Ovary (tissue), 3 donors: ENCODE results near the gene SMCO4.

Experiments
- CTCF ChIP-seq, 3 donors: fragments of 450-650 bp in 2 of 3; fragments of 200-600 bp in 1 of 3; IDR thresholded peaks; one replicate each; pipeline versions ENCODE4 v1.5.1 to v1.8.0; 2016 to 2022; ENCODE audit warnings: antibody characterized with exemption in 3 of 3, mild to moderate bottlenecking in 1 of 3
- EP300 ChIP-seq: sonication (generic); formaldehyde crosslinking; IDR thresholded peaks from one replicate; pipeline ENCODE4 v1.6.1; 2017; ENCODE audit warnings: antibody characterized with exemption
- POLR2A ChIP-seq: fragments of 450-650 bp; IDR thresholded peaks from one replicate; pipeline ENCODE4 v1.6.1; 2017; ENCODE audit warnings: antibody characterized with exemption, mild to moderate bottlenecking, moderate library complexity
- donor health status: DM: no; HTN: no; CAD: no.

GRCh38 chr11:93569496-93569895 lies 26.3 kb upstream of the SMCO4 start:
- TF ChIP-seq CTCF (IDR thresholded peaks at IDR 0.05) (no peak), POLR2A (no peak), EP300 (no peak)
